HepG2 (cell line): ENCODE results near the gene NFATC1. TPM values are rescaled to one million over a fixed set of nuclear protein-coding genes. Genes with fewer than 3 reads are reported as not detected.

ENCODE experiments used
- ATAC-seq: fragments of 200-7000 bp; cut with Tn5 transposase; 3 replicates; pipeline ENCODE4 v1.9.1; 2020; ENCODE audit warnings: mild to moderate bottlenecking, moderate library complexity
- BruUV-seq: library from RNA; stranded (reverse); fragments of 400-500 nt; replicated peaks from 2 replicates; lab custom pipeline; 2021; lab: Mats Ljungman, UMichigan
- CTCF ChIA-PET: fragments of 300-600 bp; formaldehyde crosslinking; extraction: SDS; loops from one replicate; lab custom pipeline; 2021; ENCODE audit warnings: low total read pairs, inconsistent platforms, low intra/inter-chr PET ratio; lab: Yijun Ruan, JAX
- POLR2A ChIA-PET: fragments of 350-600 bp; sonication (Branson Sonifier 250); formaldehyde crosslinking; loops from one replicate; lab custom pipeline; 2020; ENCODE audit warnings: antibody characterized with exemption, inconsistent platforms; lab: Yijun Ruan, JAX
- DNase-seq: peaks from one replicate; pipeline ENCODE4 v3.0.0-alpha.2; 2015; ENCODE audit warnings: low spot score
- FAIRE-seq: peaks from 3 replicates; lab custom pipeline; 2011; peaks lifted over from hg19 to GRCh38; lab: Jason Lieb, UNC
- H2AFZ ChIP-seq: one replicate; pipeline ENCODE4 v1.6.1; 2011; ENCODE audit warnings: low read length, inconsistent platforms
- H3K27ac ChIP-seq: fragments of 300-600 bp; 3 replicates; pipeline ENCODE4 v1.8.0; 2011; ENCODE audit warnings: mixed run types, mild to moderate bottlenecking, mixed read lengths, low read length, inconsistent platforms; ENCODE audit not compliant: insufficient read depth; ENCODE audit errors: extremely low read length
- H3K27me3 ChIP-seq, 2 experiments: fragments of 200-600 bp in 1 of 2; 2 replicates in 1 of 2; 3 replicates in 1 of 2; pipeline versions ENCODE4 v1.6.0 to v1.8.0; 2011; ENCODE audit warnings: low read length in 2 of 2, mild to moderate bottlenecking in 2 of 2, moderate library complexity in 2 of 2, inconsistent platforms in 1 of 2; ENCODE audit not compliant: insufficient read depth in 2 of 2, control insufficient read depth in 1 of 2
- H3K36me3 ChIP-seq, 2 experiments: fragments of 200-600 bp in 1 of 2; replicated peaks in 1 of 2; 2 replicates in 1 of 2; 3 replicates in 1 of 2; pipeline versions ENCODE4 v1.5.1 to v1.8.0; 2011; ENCODE audit warnings: low read length in 2 of 2, inconsistent platforms in 1 of 2; ENCODE audit not compliant: insufficient read depth in 2 of 2, control insufficient read depth in 1 of 2
- H3K4me1 ChIP-seq: 2 replicates; pipeline ENCODE4 v1.5.1; 2012; ENCODE audit warnings: low read length, inconsistent platforms; ENCODE audit not compliant: insufficient read depth
- H3K4me2 ChIP-seq: 2 replicates; pipeline ENCODE4 v1.6.0; 2011; ENCODE audit warnings: low read depth, low read length, inconsistent platforms
- H3K4me3 ChIP-seq, 3 experiments: fragments of 200-600 bp in 1 of 3; sonication (generic), shearing (Covaris generic) in 1 of 3; replicated peaks in 1 of 3; 2 replicates each; pipeline ENCODE4 v1.5.1; 2011 to 2016; ENCODE audit warnings: low read length in 3 of 3, inconsistent platforms in 2 of 3, low read depth in 2 of 3, mild to moderate bottlenecking in 2 of 3, control low read depth in 1 of 3, mixed read lengths in 1 of 3; ENCODE audit not compliant: insufficient read depth in 1 of 3
- H3K79me2 ChIP-seq: one replicate; pipeline ENCODE4 v1.6.1; 2011; ENCODE audit warnings: low read length, inconsistent platforms; ENCODE audit not compliant: insufficient read depth
- H3K9ac ChIP-seq: 2 replicates; pipeline ENCODE4 v1.6.0; 2011; ENCODE audit warnings: mild to moderate bottlenecking, low read depth, low read length, inconsistent platforms; ENCODE audit not compliant: insufficient read depth
- H3K9me3 ChIP-seq: 2 replicates; pipeline ENCODE4 v1.5.1; 2012; ENCODE audit warnings: mild to moderate bottlenecking, low read length
- H4K20me1 ChIP-seq: 2 replicates; pipeline ENCODE4 v1.6.0; 2011; ENCODE audit warnings: inconsistent platforms, mild to moderate bottlenecking, low read length, moderate library complexity; ENCODE audit not compliant: insufficient read depth
- ADNP ChIP-seq: sonication (generic); formaldehyde crosslinking; IDR thresholded peaks from 2 replicates; pipeline ENCODE4 v1.4.0; 2020; ENCODE audit warnings: missing genetic modification reagents
- CBFB ChIP-seq: sonication (generic); formaldehyde crosslinking; IDR thresholded peaks from 2 replicates; pipeline ENCODE4 v1.4.0; 2020; ENCODE audit warnings: missing genetic modification reagents
- PCBP2 ChIP-seq: fragments of 200-400 bp; formaldehyde crosslinking; optimal IDR thresholded peaks from 2 replicates; pipeline ENCODE3; 2018; ENCODE audit warnings: low read length, low read depth; ENCODE audit not compliant: poor library complexity, severe bottlenecking
- PPARG ChIP-seq: conservative IDR thresholded peaks from 2 replicates; pipeline ENCODE4 v1.6.1; 2016; ENCODE audit warnings: missing biosample characterization, missing genetic modification reagents
- ZNF609 ChIP-seq: sonication (generic); formaldehyde crosslinking; IDR thresholded peaks from 2 replicates; pipeline ENCODE4 v1.4.0; 2020; ENCODE audit warnings: mild to moderate bottlenecking, missing genetic modification reagents, borderline replicate concordance
- ZNF704 ChIP-seq: sonication (generic); formaldehyde crosslinking; IDR thresholded peaks from 2 replicates; pipeline ENCODE4 v1.8.1; 2023; ENCODE audit warnings: mild to moderate bottlenecking, inconsistent platforms, moderate library complexity, missing genetic modification reagents, borderline replicate concordance
- WGBS: methylation state at CpG from one replicate; pipeline ENCODE4 v1.1.6; 2017; ENCODE audit warnings: low lambda C conversion rate; 5-methylcytosine and 5-hydroxymethylcytosine counted together
- in situ Hi-C: cut with HindIII; loops from 2 replicates; pipeline ENCODE4 v1.10.0; 2017; ENCODE audit warnings: low pct_unique_long_range_greater_than_20kb; ENCODE audit not compliant: extremely low pct_ligation_motif_present
- intact Hi-C: fragments of 100-400 bp; cut with micrococcal nuclease; formaldehyde crosslinking; loops from one replicate; pipeline ENCODE4 v1.10.0; 2022; ENCODE audit not compliant: unreplicated experiment
- polyA plus RNA-seq, 8 experiments: library from polyadenylated mRNA; depleted of rRNA in 3 of 8; stranded (reverse) in 7 of 8; unstranded in 1 of 8; fragments of >200 nt; fragmentation: Illumina TruSeq in 4 of 8; extraction: Trizol in 4 of 8; gene quantifications; 2 replicates each; pipeline versions ENCODE4 v1.2.1 to v1.2.3, GENCODE V29; 2011 to 2016; ENCODE audit warnings: low read depth in 4 of 8, missing spikeins in 1 of 8, mixed read lengths in 1 of 8; ENCODE audit not compliant: insufficient read depth in 1 of 8
- total RNA-seq, 5 experiments: library from RNA; depleted of rRNA; stranded (reverse); fragments of >200 nt; fragmentation: Illumina TruSeq; extraction: Trizol; gene quantifications; 2 replicates each; pipeline ENCODE4 v1.2.3, GENCODE V29; 2016; ENCODE audit warnings: low read depth in 1 of 5

Gene NFATC1
- total and polyA plus RNA-seq, 2 of the 13 experiments (the other 11 are each of a cell fraction or from before 2014, with no cell fraction given) = not detected

GRCh38 chr18:79507546-79508480, 112.1 kb downstream of the NFATC1 start:
- ChIA-PET CTCF (no interaction called here), POLR2A (no interaction called here)
- no peaks in the 10 kb centered on the region for H3K36me3 ChIP-seq
- BruUV-seq = no TSS peak
- H4K20me1 ChIP-seq = no peaks in the 10 kb centered on the region
- no peaks in the 10 kb centered on the region for H3K79me2 ChIP-seq
- H3K4me3 ChIP-seq = no peak overlapping the region
- FAIRE-seq (no peak), DNase-seq (no peak), ATAC-seq (no peak)
- no peak overlapping the region for H3K4me2 ChIP-seq
- in situ Hi-C loops (no loop called here), intact Hi-C loops (no loop called here)
- no peaks in the 10 kb centered on the region for H3K9me3 ChIP-seq
- no peak overlapping the region for H3K27ac ChIP-seq
- no peak overlapping the region for H3K9ac ChIP-seq
- H3K4me1 ChIP-seq = no peaks in the 10 kb centered on the region
- 40% methylated on average over 26 of the region's 46 CpGs for WGBS
- peaks cover 14 to 65% of the 10 kb centered on the region in 2 experiments; a peak in 4 of 5 replicates for H3K27me3 ChIP-seq
- H2AFZ ChIP-seq = no peak overlapping the region
- TF ChIP-seq PPARG (CRISPR knock-in tag) (no peak), CBFB (CRISPR knock-in tag) (no peak), ADNP (CRISPR knock-in tag) (no peak), ZNF609 (CRISPR knock-in tag) (no peak), PCBP2 (no peak), ZNF704 (no peak)
